ENCODE data around the gene DAAM2.

DAAM2 gene

GRCh38 chr6:39821046-39821740 lies 29.0 kb downstream of the DAAM2 start:
- Histone ChIP-seq H3K4ac (ENCODE audit: low read length) (no peak overlapping the region), H3K79me1 (ENCODE audit: low read depth, low read length) (no peaks in the 10 kb centered on the region), H3K23ac (ENCODE audit: low read depth, low read length, poor library complexity) (no peak overlapping the region), H3K14ac (ENCODE audit: low read length) (no peak overlapping the region), H3K27ac (replicated peaks; ENCODE audit: low read length) (no peak overlapping the region), H3K9me3 (replicated peaks in 1 of 2; ENCODE audit: control insufficient read depth in 2 of 2, insufficient read depth in 1 of 2, low read depth in 1 of 2, low read length in 2 of 2) (no peaks in the 10 kb centered on the region), H2AK5ac (ENCODE audit: low read depth, low read length) (no peak overlapping the region), H3K4me3 (ENCODE audit: low read length in 2 of 2) (no peak overlapping the region), H2AFZ (ENCODE audit: low read length) (no peak overlapping the region), H2BK5ac (ENCODE audit: low read length) (no peak overlapping the region), H4K8ac (ENCODE audit: low read depth, low read length) (no peak overlapping the region), H3K36me3 (replicated peaks in 1 of 2; ENCODE audit: control insufficient read depth in 2 of 2, insufficient read depth in 2 of 2, low read length in 2 of 2) (no peaks in the 10 kb centered on the region), H2BK15ac (ENCODE audit: low read length) (no peak overlapping the region), H3K27me3 (ENCODE audit: control insufficient read depth in 3 of 3, insufficient read depth in 3 of 3, low read depth in 1 of 3, low read length in 3 of 3) (peaks cover 0 to 4% (median 0%) of the 10 kb centered on the region in 3 experiments), H3K9ac (ENCODE audit: low read depth, low read length, poor library complexity) (no peak overlapping the region), H2BK120ac (ENCODE audit: low read depth, low read length) (no peak overlapping the region), H3K18ac (ENCODE audit: low read length) (no peak overlapping the region), H3K4me2 (ENCODE audit: insufficient read depth, low read length, poor library complexity, severe bottlenecking) (no peak overlapping the region), H2BK12ac (ENCODE audit: low read length) (no peak overlapping the region), H4K91ac (ENCODE audit: low read depth, low read length, poor library complexity) (no peak overlapping the region), H3K4me1 (ENCODE audit: control insufficient read depth in 2 of 2, insufficient read depth in 1 of 2, low read depth in 1 of 2, low read length in 2 of 2) (peaks cover 0 to 5% of the 10 kb centered on the region in 2 donors)
- WGBS, 2 donors (ENCODE audit: extremely low coverage in 2 of 2, insufficient read length in 2 of 2, insufficient replicate concordance in 1 of 2) = no CpG with 5 or more reads among the region's 5 CpGs
- DNase-seq (ENCODE audit: low spot score) = no peak

- Histone ChIP-seq H3K18ac (ENCODE audit: low read length) (peak overlapping the region; percentile 35), H3K9ac (ENCODE audit: low read depth, low read length, poor library complexity) (peak overlapping the region; percentile 27), H3K27ac (replicated peaks; ENCODE audit: low read length) (no peak overlapping the region), H3K23ac (ENCODE audit: low read depth, low read length, poor library complexity) (no peak overlapping the region), H3K4me1 (ENCODE audit: control insufficient read depth in 2 of 2, insufficient read depth in 1 of 2, low read depth in 1 of 2, low read length in 2 of 2) (peaks cover 0 to 5% of the 10 kb centered on the region in 2 donors), H3K9me3 (replicated peaks in 1 of 2; ENCODE audit: control insufficient read depth in 2 of 2, insufficient read depth in 1 of 2, low read depth in 1 of 2, low read length in 2 of 2) (no peaks in the 10 kb centered on the region), H3K79me1 (ENCODE audit: low read depth, low read length) (no peaks in the 10 kb centered on the region), H2BK5ac (ENCODE audit: low read length) (no peak overlapping the region), H3K14ac (ENCODE audit: low read length) (no peak overlapping the region), H2AK5ac (ENCODE audit: low read depth, low read length) (no peak overlapping the region), H2BK120ac (ENCODE audit: low read depth, low read length) (no peak overlapping the region), H2BK15ac (ENCODE audit: low read length) (no peak overlapping the region), H3K4ac (ENCODE audit: low read length) (no peak overlapping the region), H3K4me3 (ENCODE audit: low read length in 2 of 2) (no peak overlapping the region), H4K8ac (ENCODE audit: low read depth, low read length) (no peak overlapping the region), H2BK12ac (ENCODE audit: low read length) (no peak overlapping the region), H3K4me2 (ENCODE audit: insufficient read depth, low read length, poor library complexity, severe bottlenecking) (no peak overlapping the region), H3K36me3 (replicated peaks in 1 of 2; ENCODE audit: control insufficient read depth in 2 of 2, insufficient read depth in 2 of 2, low read length in 2 of 2) (no peaks in the 10 kb centered on the region), H4K91ac (ENCODE audit: low read depth, low read length, poor library complexity) (no peak overlapping the region), H2AFZ (ENCODE audit: low read length) (no peak overlapping the region), H3K27me3 (ENCODE audit: control insufficient read depth in 3 of 3, insufficient read depth in 3 of 3, low read depth in 1 of 3, low read length in 3 of 3) (peaks cover 0 to 4% (median 0%) of the 10 kb centered on the region in 3 experiments)
- no CpG with 5 or more reads among the region's 7 CpGs for WGBS, 2 donors (ENCODE audit: extremely low coverage in 2 of 2, insufficient read length in 2 of 2, insufficient replicate concordance in 1 of 2)
- no peak for DNase-seq (ENCODE audit: low spot score)
Measured at GRCh38 chr6:39821742-39822532, 29.8 kb downstream of the DAAM2 start.

GRCh38 chr6:39822846-39823815 lies 31.0 kb downstream of the DAAM2 start:
- Histone ChIP-seq H2BK15ac (ENCODE audit: low read length) (no peak overlapping the region), H2BK5ac (ENCODE audit: low read length) (no peak overlapping the region), H3K79me1 (ENCODE audit: low read depth, low read length) (no peaks in the 10 kb centered on the region), H2BK120ac (ENCODE audit: low read depth, low read length) (no peak overlapping the region), H3K23ac (ENCODE audit: low read depth, low read length, poor library complexity) (no peak overlapping the region), H3K9me3 (replicated peaks in 1 of 2; ENCODE audit: control insufficient read depth in 2 of 2, insufficient read depth in 1 of 2, low read depth in 1 of 2, low read length in 2 of 2) (no peaks in the 10 kb centered on the region), H3K4me2 (ENCODE audit: insufficient read depth, low read length, poor library complexity, severe bottlenecking) (no peak overlapping the region), H3K14ac (ENCODE audit: low read length) (no peak overlapping the region), H4K8ac (ENCODE audit: low read depth, low read length) (no peak overlapping the region), H3K9ac (ENCODE audit: low read depth, low read length, poor library complexity) (no peak overlapping the region), H2AFZ (ENCODE audit: low read length) (peak overlapping the region; percentile 40), H3K4ac (ENCODE audit: low read length) (no peak overlapping the region), H4K91ac (ENCODE audit: low read depth, low read length, poor library complexity) (no peak overlapping the region), H3K36me3 (replicated peaks in 1 of 2; ENCODE audit: control insufficient read depth in 2 of 2, insufficient read depth in 2 of 2, low read length in 2 of 2) (no peaks in the 10 kb centered on the region), H3K18ac (ENCODE audit: low read length) (no peak overlapping the region), H3K27ac (replicated peaks; ENCODE audit: low read length) (no peak overlapping the region), H3K27me3 (ENCODE audit: control insufficient read depth in 3 of 3, insufficient read depth in 3 of 3, low read depth in 1 of 3, low read length in 3 of 3) (peaks cover 0 to 4% (median 0%) of the 10 kb centered on the region in 3 experiments), H2BK12ac (ENCODE audit: low read length) (no peak overlapping the region), H3K4me1 (ENCODE audit: control insufficient read depth in 2 of 2, insufficient read depth in 1 of 2, low read depth in 1 of 2, low read length in 2 of 2) (peaks cover 0 to 5% of the 10 kb centered on the region in 2 donors), H3K4me3 (ENCODE audit: low read length in 2 of 2) (no peak overlapping the region), H2AK5ac (ENCODE audit: low read depth, low read length) (no peak overlapping the region)
- no CpG with 5 or more reads among the region's 8 CpGs for WGBS, 2 donors (ENCODE audit: extremely low coverage in 2 of 2, insufficient read length in 2 of 2, insufficient replicate concordance in 1 of 2)
- no peak for DNase-seq (ENCODE audit: low spot score)

All from neuronal stem cell (in vitro differentiated cells).